Heart left ventricle (tissue), 13 donors: ENCODE measurements around the gene LARP1.

ENCODE experiments used
- CTCF ChIP-seq, 12 donors: fragments of 200-600 bp; sonication (generic) in 4 of 12; IDR thresholded peaks; one replicate each; pipeline versions ENCODE4 v1.5.0 to v1.8.0; 2018 to 2022; ENCODE audit warnings: antibody characterized with exemption in 12 of 12, mild to moderate bottlenecking in 5 of 12
- POLR2A ChIP-seq, 2 donors: fragments of 450-650 bp; IDR thresholded peaks; one replicate each; pipeline ENCODE4 v1.6.1; 2017; ENCODE audit warnings: antibody characterized with exemption in 2 of 2, mild to moderate bottlenecking in 2 of 2, moderate library complexity in 2 of 2
- donor health status: ischemic (EF 13 %, LVEDD 7.1; RV severe dilation, severe dysfunction).
- donor health status: DM: no; HTN: yes; CAD: no.
- donor health status: DM: no; HTN: no; CAD: no.
- donor health status: ischemic (EF 25% LVEDD 6.9; RV normal size, moderate dysfunction).
- donor health status: ischemic (EF 25% LVEDD 5.7; RV mildly dilated, moderate dysfunction).
- donor health status: ischemic (EF 35%, LVEDD 5.7; RV mildly dilated, moderate dysfunction).
- donor health status: nonischemic (EF 11% LVEDD 7.7; RV severe dilation, severe dysfunction).
- donor health status: DM: yes; HTN: yes; CAD: no.
- donor health status: PGD.
- donor health status: ischemic (EF 29% LVEDD 5.4; RV normal size, mild dysfunction).
- donor health status: nonischemic (EF 23%, LVEDD 6.1; RV moderate dilation, normal function).

GRCh38 chr5:154712518-154713437 is 42.4 kb upstream of the LARP1 start:
- TF ChIP-seq CTCF (IDR thresholded peaks at IDR 0.05) (no peak), POLR2A (IDR thresholded peaks at IDR 0.05) (no peak)
